ENCODE data around the gene DPH1.

Gene DPH1

DNA sequence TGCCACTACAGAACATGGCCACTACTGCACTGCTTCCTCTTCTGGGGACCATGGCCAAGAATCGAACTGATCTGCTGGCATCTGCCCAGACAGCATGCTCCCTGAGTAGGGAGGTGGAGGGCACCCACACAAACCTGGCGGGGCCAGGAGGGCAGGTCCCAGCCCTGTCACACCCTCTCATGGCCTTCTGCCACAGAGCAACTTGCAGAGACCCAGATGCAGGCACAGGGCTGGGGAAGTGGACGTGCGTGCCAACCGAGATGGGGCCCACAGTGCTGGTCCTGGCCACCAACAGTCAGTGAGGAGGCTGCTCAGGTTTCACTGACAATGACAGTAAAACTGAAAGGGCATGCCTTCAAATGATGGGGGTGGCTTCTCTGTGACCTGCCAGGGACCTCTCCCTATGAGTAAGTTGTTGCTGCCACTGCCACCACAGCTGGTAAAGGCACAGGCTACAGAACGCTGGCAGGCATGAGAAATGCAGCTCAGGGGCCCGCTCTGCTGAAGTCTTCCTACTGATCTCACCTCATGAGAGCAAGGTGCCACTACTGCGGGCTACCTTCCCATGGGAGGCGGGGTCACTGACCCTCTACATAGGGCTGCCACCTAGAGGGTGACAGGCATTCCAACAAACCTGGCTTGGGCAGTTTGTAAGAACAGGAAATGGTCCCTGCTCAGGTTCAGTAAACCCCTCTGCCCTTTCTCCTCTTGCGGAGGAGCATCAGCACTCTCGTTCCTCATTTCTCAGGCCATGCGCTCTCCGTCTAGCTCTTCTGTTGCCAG is 40.5 kb downstream of the DPH1 start:
- no peak overlapping the region for H3K4me3 ChIP-seq (ENCODE audit: low read depth, low read length)
- CTCF ChIA-PET: interaction anchor here (1.0 to 1.3 kb wide), 4 partner anchors 17 to 174 kb away, joined by 3 to 5 read pairs (median 4); no protein-coding TSS in a partner anchor
- TF ChIP-seq, protein P1, sequence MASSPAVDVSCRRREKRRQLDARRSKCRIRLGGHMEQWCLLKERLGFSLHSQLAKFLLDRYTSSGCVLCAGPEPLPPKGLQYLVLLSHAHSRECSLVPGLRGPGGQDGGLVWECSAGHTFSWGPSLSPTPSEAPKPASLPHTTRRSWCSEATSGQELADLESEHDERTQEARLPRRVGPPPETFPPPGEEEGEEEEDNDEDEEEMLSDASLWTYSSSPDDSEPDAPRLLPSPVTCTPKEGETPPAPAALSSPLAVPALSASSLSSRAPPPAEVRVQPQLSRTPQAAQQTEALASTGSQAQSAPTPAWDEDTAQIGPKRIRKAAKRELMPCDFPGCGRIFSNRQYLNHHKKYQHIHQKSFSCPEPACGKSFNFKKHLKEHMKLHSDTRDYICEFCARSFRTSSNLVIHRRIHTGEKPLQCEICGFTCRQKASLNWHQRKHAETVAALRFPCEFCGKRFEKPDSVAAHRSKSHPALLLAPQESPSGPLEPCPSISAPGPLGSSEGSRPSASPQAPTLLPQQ (tag by site-specific recombination; IDR thresholded peaks at IDR 0.05): peak; percentile 55; the same call in 1 of the 2 replicates
- TF ChIP-seq SP3 (tag by site-specific recombination; IDR thresholded peaks at IDR 0.05) (no peak), ZSCAN30 (tag by site-specific recombination; IDR thresholded peaks at IDR 0.05) (no peak), ZFHX2 (tag by site-specific recombination; conservative IDR thresholded peaks at IDR 0.05) (peak; percentile 22; the same call in 1 of the 2 replicates), YY2 (tag by site-specific recombination; IDR thresholded peaks at IDR 0.05) (no peak), TSHZ1 (tag by site-specific recombination; IDR thresholded peaks at IDR 0.05; ENCODE audit: borderline replicate concordance) (no peak), ZNF621 (tag by site-specific recombination; IDR thresholded peaks at IDR 0.05) (no peak), INSM2 (tag by site-specific recombination; IDR thresholded peaks at IDR 0.05) (no peak), ZNF335 (tag by site-specific recombination; conservative IDR thresholded peaks at IDR 0.05) (no peak), KLF7 (tag by site-specific recombination; IDR thresholded peaks at IDR 0.05; ENCODE audit: borderline replicate concordance) (no peak), ZFP37 (tag by site-specific recombination; IDR thresholded peaks at IDR 0.05) (no peak), ZIC2 (tag by site-specific recombination; IDR thresholded peaks at IDR 0.05) (no peak)
- peaks cover 0 to 67% of the 10 kb centered on the region in 2 experiments; a peak in 1 of 3 replicates for H3K36me3 ChIP-seq (ENCODE audit: control insufficient read depth in 2 of 2, insufficient read depth in 1 of 2, low read length in 2 of 2)
- H3K27ac ChIP-seq (ENCODE audit: extremely low read depth, low read depth, low read length): no peak overlapping the region
- H3K4me1 ChIP-seq (ENCODE audit: control insufficient read depth, insufficient read depth, low read length): no peaks in the 10 kb centered on the region
- POLR2A ChIA-PET: no interaction called here
- no peaks in the 10 kb centered on the region for H3K9me3 ChIP-seq (ENCODE audit: control insufficient read depth, insufficient read depth, low read depth, low read length)

DNA sequence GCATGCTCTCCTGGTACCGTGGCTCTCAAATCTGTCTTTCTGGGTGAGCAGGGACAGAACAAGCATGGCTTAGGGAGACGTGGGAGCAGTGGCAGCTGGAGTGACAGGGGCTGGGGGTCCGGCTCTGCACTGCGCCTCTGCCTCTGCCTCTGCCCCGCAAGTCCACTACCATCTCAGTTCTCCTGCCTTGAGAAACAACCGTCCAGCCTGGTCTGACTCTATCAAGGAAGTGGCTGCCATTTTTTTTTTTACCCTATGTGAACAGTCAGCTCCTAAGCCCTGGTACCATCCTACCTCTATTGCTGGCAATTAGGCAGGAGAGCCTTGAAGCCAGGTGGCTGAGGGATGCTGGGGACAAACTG is 41.1 kb downstream of the DPH1 start:
- no peaks in the 10 kb centered on the region for H3K4me1 ChIP-seq (ENCODE audit: control insufficient read depth, insufficient read depth, low read length)
- H3K27ac ChIP-seq (ENCODE audit: extremely low read depth, low read depth, low read length): no peak overlapping the region
- no peaks in the 10 kb centered on the region for H3K9me3 ChIP-seq (ENCODE audit: control insufficient read depth, insufficient read depth, low read depth, low read length)
- peaks cover 0 to 64% of the 10 kb centered on the region in 2 experiments; a peak in 1 of 3 replicates for H3K36me3 ChIP-seq (ENCODE audit: control insufficient read depth in 2 of 2, insufficient read depth in 1 of 2, low read length in 2 of 2)
- CTCF ChIA-PET: interaction anchor here (1.0 to 1.1 kb wide), 4 partner anchors 14 to 174 kb away, joined by 3 to 5 read pairs (median 4); no protein-coding TSS in a partner anchor
- H3K4me3 ChIP-seq (ENCODE audit: low read depth, low read length): no peak overlapping the region
- POLR2A ChIA-PET: no interaction called here
- TF ChIP-seq ZNF341 (tag by site-specific recombination; IDR thresholded peaks at IDR 0.05; ENCODE audit: low read depth) (no peak), ZNF202 (tag by site-specific recombination; IDR thresholded peaks at IDR 0.05; ENCODE audit: borderline replicate concordance) (no peak), ZNF354C (tag by site-specific recombination; IDR thresholded peaks at IDR 0.05; ENCODE audit: borderline replicate concordance, low read depth) (no peak), ZNF521 (tag by site-specific recombination; IDR thresholded peaks at IDR 0.05) (no peak), SALL2 (tag by site-specific recombination; IDR thresholded peaks at IDR 0.05; ENCODE audit: borderline replicate concordance) (no peak), ZNF19 (tag by site-specific recombination; IDR thresholded peaks at IDR 0.05; ENCODE audit: low read depth) (no peak), ZFP3 (tag by site-specific recombination; IDR thresholded peaks at IDR 0.05; ENCODE audit: low read depth) (no peak), EGR2 (tag by site-specific recombination; IDR thresholded peaks at IDR 0.05; ENCODE audit: low read depth) (no peak), ZNF266 (tag by site-specific recombination; IDR thresholded peaks at IDR 0.05; ENCODE audit: low read depth) (no peak), ZNF433 (tag by site-specific recombination; IDR thresholded peaks at IDR 0.05; ENCODE audit: low read depth) (no peak), ZNF610 (tag by site-specific recombination; IDR thresholded peaks at IDR 0.05; ENCODE audit: borderline replicate concordance) (no peak), OSR2 (tag by site-specific recombination; IDR thresholded peaks at IDR 0.05) (no peak), ZNF776 (tag by site-specific recombination; IDR thresholded peaks at IDR 0.05; ENCODE audit: borderline replicate concordance) (no peak), ZBTB7A (tag by site-specific recombination; IDR thresholded peaks at IDR 0.05; ENCODE audit: low read depth) (no peak)
- TF ChIP-seq, protein P2, sequence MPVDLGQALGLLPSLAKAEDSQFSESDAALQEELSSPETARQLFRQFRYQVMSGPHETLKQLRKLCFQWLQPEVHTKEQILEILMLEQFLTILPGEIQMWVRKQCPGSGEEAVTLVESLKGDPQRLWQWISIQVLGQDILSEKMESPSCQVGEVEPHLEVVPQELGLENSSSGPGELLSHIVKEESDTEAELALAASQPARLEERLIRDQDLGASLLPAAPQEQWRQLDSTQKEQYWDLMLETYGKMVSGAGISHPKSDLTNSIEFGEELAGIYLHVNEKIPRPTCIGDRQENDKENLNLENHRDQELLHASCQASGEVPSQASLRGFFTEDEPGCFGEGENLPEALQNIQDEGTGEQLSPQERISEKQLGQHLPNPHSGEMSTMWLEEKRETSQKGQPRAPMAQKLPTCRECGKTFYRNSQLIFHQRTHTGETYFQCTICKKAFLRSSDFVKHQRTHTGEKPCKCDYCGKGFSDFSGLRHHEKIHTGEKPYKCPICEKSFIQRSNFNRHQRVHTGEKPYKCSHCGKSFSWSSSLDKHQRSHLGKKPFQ (tag by site-specific recombination; IDR thresholded peaks at IDR 0.05): no peak

All from HEK293 (cell line).